Measurements from ENCODE around the gene TBC1D5.

DNA sequence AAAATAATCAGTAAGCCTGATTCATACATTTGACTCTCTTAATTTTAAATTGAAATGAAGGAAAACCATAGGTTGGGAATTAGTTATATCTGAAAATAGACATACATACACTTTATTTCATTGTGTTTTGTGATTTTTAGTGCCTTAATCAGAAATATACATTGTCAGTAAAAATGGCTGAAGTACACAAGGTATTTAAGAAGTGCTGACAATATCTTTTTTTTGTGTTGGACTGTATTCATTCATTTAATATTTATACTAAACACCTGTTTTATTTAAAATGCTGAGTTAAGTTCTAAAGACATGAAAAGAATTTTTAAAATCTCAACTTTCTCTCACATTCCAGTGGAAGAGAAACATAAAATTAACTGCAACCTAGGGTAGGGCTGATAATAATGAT lies 444.4 kb downstream of the TBC1D5 start:
- TF ChIP-seq, protein P1, sequence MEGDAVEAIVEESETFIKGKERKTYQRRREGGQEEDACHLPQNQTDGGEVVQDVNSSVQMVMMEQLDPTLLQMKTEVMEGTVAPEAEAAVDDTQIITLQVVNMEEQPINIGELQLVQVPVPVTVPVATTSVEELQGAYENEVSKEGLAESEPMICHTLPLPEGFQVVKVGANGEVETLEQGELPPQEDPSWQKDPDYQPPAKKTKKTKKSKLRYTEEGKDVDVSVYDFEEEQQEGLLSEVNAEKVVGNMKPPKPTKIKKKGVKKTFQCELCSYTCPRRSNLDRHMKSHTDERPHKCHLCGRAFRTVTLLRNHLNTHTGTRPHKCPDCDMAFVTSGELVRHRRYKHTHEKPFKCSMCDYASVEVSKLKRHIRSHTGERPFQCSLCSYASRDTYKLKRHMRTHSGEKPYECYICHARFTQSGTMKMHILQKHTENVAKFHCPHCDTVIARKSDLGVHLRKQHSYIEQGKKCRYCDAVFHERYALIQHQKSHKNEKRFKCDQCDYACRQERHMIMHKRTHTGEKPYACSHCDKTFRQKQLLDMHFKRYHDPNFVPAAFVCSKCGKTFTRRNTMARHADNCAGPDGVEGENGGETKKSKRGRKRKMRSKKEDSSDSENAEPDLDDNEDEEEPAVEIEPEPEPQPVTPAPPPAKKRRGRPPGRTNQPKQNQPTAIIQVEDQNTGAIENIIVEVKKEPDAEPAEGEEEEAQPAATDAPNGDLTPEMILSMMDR (IDR thresholded peaks at IDR 0.05; ENCODE audit: low read depth, low read length, poor library complexity, severe bottlenecking): no peak
- TF ChIP-seq EZH2phosphoT487 (IDR thresholded peaks at IDR 0.05; ENCODE audit: borderline replicate concordance, low read length): no peak
